HG02852 (cell line): Measurements from ENCODE around the gene MAD1L1.
"Not testable (repeated sequence)": the region's sequence is repeated elsewhere in the genome, so short reads cannot be mapped to it uniquely, and the experiment has no call there.

Experiments
- ATAC-seq: cut with Tn5 transposase; IDR thresholded peaks from one replicate; pipeline ENCODE4 v1.9.1; 2021; ENCODE audit warnings: mild to moderate bottlenecking, moderate library complexity; ENCODE audit not compliant: unreplicated experiment

MAD1L1 gene

GRCh38 chr7:1848911-1849311 lies 383.8 kb downstream of the MAD1L1 start:
- ATAC-seq = no peak

- no peak for ATAC-seq
Observed at GRCh38 chr7:1848013-1848640, 384.6 kb downstream of the MAD1L1 start.

GRCh38 chr7:1847260-1848001 lies 385.3 kb downstream of the MAD1L1 start:
- ATAC-seq = no peak

- ATAC-seq = no peak
Observed at GRCh38 chr7:1846331-1847065, 386.2 kb downstream of the MAD1L1 start.

GRCh38 chr7:1845536-1846311 lies 387.0 kb downstream of the MAD1L1 start:
- ATAC-seq = no peak

- no peak for ATAC-seq
Observed at GRCh38 chr7:1844951-1845390, 387.8 kb downstream of the MAD1L1 start.

GRCh38 chr7:1844336-1844950 lies 388.3 kb downstream of the MAD1L1 start:
- ATAC-seq = no peak

GRCh38 chr7:1843921-1844335 lies 388.8 kb downstream of the MAD1L1 start:
- peak; percentile 56 for ATAC-seq

GRCh38 chr7:1843271-1843861 lies 389.4 kb downstream of the MAD1L1 start:
- peak; percentile 35 for ATAC-seq

- no peak for ATAC-seq
Observed at GRCh38 chr7:1842321-1843221, 390.2 kb downstream of the MAD1L1 start.

- not testable (repeated sequence) for ATAC-seq
Observed at GRCh38 chr7:1841286-1842021, 391.3 kb downstream of the MAD1L1 start.

GRCh38 chr7:1840744-1841143 lies 392.0 kb downstream of the MAD1L1 start:
- not testable (repeated sequence) for ATAC-seq

- ATAC-seq = no peak
Observed at GRCh38 chr7:1839701-1840100, 393.0 kb downstream of the MAD1L1 start.

GRCh38 chr7:1838911-1839531 lies 393.7 kb downstream of the MAD1L1 start:
- ATAC-seq = not testable (repeated sequence)

- not testable (repeated sequence) for ATAC-seq
Observed at GRCh38 chr7:1838544-1838872, 394.2 kb downstream of the MAD1L1 start.

- ATAC-seq = not testable (repeated sequence)
Observed at GRCh38 chr7:1837696-1838543, 394.8 kb downstream of the MAD1L1 start.

- not testable (repeated sequence) for ATAC-seq
Observed at GRCh38 chr7:1831933-1832535, 400.7 kb downstream of the MAD1L1 start.
